T-helper 17 cell (primary cell): ENCODE measurements around the gene HSPA4. TPM values are rescaled to one million over a fixed set of nuclear protein-coding genes. Genes with fewer than 3 reads are reported as not detected.
A peak's percentile ranks its signal among the peaks of the same experiment; 100 is the strongest.
"Not testable (repeated sequence)": the region's sequence is repeated elsewhere in the genome, so short reads cannot be mapped to it uniquely, and the experiment has no call there.

Experiments used
- ATAC-seq: fragments of 150-1000 bp; cut with Tn5 transposase; 2 replicates; pipeline ENCODE4 v1.10.0; 2021; ENCODE audit warnings: mild to moderate bottlenecking, moderate library complexity
- DNase-seq, 3 donors: peaks; one replicate each; pipeline versions ENCODE4 v3.0.0 to v3.0.0-alpha.2; 2020 to 2021
- H3K9me3 ChIP-seq: one replicate; pipeline ENCODE4 v1.7.0; 2013; ENCODE audit warnings: low read length, mild to moderate bottlenecking; ENCODE audit not compliant: control insufficient read depth, poor library complexity, severe bottlenecking
- H3K27ac Mint-ChIP-seq: one replicate; pipeline ENCODE4 v1.8.0; 2022; ENCODE audit warnings: mild to moderate bottlenecking, moderate library complexity, mixed read lengths
- H3K27me3 Mint-ChIP-seq: one replicate; pipeline ENCODE4 v1.8.0; 2022; ENCODE audit warnings: mixed read lengths
- H3K36me3 Mint-ChIP-seq: one replicate; pipeline ENCODE4 v1.8.0; 2022; ENCODE audit warnings: low read depth, mixed read lengths
- H3K4me1 Mint-ChIP-seq: one replicate; pipeline ENCODE4 v1.8.0; 2022; ENCODE audit warnings: mild to moderate bottlenecking, mixed read lengths
- H3K4me3 Mint-ChIP-seq: one replicate; pipeline ENCODE4 v1.8.0; 2022; ENCODE audit warnings: mild to moderate bottlenecking, moderate library complexity, mixed read lengths
- total RNA-seq, 4 donors: library from RNA in 2 of 4; stranded (reverse) in 2 of 4; gene quantifications; one replicate each; pipeline ENCODE4 v1.2.3 and lab custom pipeline; 2022 to 2026

Gene HSPA4
- total RNA-seq, 2 donors from 2014 or later = 49.3 to 50.1 TPM

DNA sequence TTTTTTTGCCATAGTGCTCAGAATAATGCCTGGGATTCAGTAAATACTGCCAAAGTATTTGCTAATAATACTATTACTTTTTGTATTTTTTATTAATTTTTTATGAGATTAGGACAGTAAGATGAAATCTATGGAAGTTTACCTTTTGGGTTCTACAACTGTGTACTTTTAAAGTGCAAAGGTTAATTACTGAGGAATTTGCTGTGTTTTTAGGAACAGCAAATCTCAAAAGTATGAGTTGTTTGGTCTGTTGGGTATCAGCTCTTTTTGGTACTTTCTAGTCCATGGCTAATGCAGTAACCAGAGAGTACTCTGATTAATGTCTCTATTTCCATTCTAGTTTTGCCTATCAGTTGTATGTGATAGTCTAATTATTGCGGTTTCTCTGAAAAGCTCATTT, 5.1 kb downstream of the HSPA4 start:
- no peaks in the 10 kb centered on the region for H3K9me3 ChIP-seq
- no peaks in the 10 kb centered on the region for H3K36me3 Mint-ChIP-seq
- peaks cover 43% of the 10 kb centered on the region for H3K4me1 Mint-ChIP-seq
- ATAC-seq = no peak
- H3K27me3 Mint-ChIP-seq = no peaks in the 10 kb centered on the region
- no peak overlapping the region for H3K27ac Mint-ChIP-seq
- DNase-seq = no peak
- H3K4me3 Mint-ChIP-seq = no peak overlapping the region

DNA sequence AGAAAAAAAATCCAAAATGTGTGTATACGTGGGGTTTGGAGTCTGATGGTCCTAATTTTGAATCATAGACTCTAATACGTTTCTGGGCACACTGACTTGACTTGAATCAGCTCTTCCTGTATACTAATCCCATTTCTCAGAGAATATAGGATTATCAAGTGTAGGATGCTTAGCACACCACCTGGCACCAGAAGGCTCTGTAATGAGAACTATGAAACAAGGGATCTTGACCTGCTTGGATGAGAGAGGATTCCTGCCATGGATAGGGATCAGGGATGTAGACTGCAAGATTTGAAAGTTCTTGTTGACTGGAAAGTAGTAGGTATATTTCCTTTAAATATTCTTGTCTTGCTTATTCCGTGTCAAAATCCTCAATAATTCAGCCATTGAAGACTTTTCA, 7.8 kb downstream of the HSPA4 start:
- Mint-ChIP-seq H3K27me3 (no peaks in the 10 kb centered on the region), H3K4me1 (peaks cover 36% of the 10 kb centered on the region), H3K4me3 (no peak overlapping the region), H3K36me3 (no peaks in the 10 kb centered on the region), H3K27ac (peak overlapping the region; percentile 34)
- no peak for ATAC-seq
- no peaks in the 10 kb centered on the region for H3K9me3 ChIP-seq
- no peak for DNase-seq

DNA sequence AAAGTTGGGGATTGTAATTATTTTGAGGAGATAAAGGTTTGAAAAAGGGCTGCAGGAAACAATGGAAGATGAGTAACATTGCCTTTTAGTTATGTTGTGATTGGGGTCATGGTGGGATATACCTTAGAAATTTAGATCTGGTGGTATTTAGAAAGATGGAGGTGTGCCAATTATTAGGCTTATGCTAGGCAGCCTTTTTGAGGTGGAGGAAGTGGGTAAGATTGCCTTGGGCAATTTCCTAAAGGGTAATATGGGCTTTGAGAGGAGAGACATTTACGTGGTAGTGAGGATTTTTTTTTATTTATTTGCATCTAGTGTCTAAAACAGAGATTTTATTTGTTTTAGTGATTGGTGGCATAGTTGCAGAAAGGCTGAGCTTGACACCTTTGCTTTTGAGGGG, 10.5 kb downstream of the HSPA4 start:
- H3K4me1 Mint-ChIP-seq = peaks cover 25% of the 10 kb centered on the region
- H3K4me3 Mint-ChIP-seq = no peak overlapping the region

DNA sequence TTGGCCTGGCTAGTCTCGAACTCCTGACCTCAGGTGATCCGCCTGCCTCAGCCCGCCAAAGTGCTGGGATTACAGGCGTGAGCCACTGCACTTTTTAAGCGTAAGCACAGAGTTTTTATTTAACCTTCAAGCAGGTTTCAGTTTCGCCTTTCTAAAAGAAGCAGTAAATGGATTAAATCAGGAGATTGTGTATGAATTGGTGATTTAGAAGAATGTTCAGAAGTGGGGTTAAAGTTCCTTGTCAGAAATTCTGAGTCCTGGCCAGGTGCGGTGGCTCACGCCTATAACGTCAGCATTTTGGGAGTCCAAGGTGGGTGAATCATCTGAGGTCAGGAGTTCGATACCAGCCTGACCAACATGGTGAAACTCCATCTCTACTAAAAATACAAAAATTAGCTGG, 12.2 kb downstream of the HSPA4 start:
- Mint-ChIP-seq H3K4me3 (no peak overlapping the region), H3K27me3 (no peaks in the 10 kb centered on the region), H3K27ac (peak overlapping the region; percentile 16), H3K36me3 (peaks cover 11% of the 10 kb centered on the region), H3K4me1 (peaks cover 25% of the 10 kb centered on the region)
- ATAC-seq (no peak), DNase-seq (no peak)
- no peaks in the 10 kb centered on the region for H3K9me3 ChIP-seq

More for the DNA sequence above, 10.5 kb downstream of the HSPA4 start:
- no peaks in the 10 kb centered on the region for H3K27me3 Mint-ChIP-seq
- no peak for ATAC-seq
- peaks cover 3% of the 10 kb centered on the region for H3K36me3 Mint-ChIP-seq
- DNase-seq = no peak
- H3K9me3 ChIP-seq = no peaks in the 10 kb centered on the region
- no peak overlapping the region for H3K27ac Mint-ChIP-seq

DNA sequence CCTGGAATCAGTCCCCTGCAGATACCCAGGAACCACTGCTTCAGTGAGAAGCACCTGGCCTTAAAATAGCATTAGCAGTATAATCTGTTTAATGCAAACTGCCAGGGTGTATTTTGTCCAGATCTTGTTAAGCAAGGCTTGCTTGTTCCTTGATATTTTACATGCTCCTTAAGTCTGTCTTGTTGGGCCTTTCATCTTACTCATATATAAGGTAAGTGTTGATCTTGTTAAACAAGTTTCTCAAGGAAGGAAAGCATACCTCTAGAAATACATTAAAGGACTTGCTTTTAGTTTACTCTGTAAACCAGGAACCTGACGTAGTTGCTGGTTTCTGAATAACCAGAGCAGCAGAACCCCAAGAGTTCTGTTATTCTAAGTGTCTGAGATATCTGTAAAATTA, 13.7 kb downstream of the HSPA4 start:
- H3K4me1 Mint-ChIP-seq = peaks cover 22% of the 10 kb centered on the region
- no peaks in the 10 kb centered on the region for H3K27me3 Mint-ChIP-seq
- ATAC-seq (no peak), DNase-seq (no peak)
- no peak overlapping the region for H3K4me3 Mint-ChIP-seq
- H3K36me3 Mint-ChIP-seq = peaks cover 17% of the 10 kb centered on the region
- no peak overlapping the region for H3K27ac Mint-ChIP-seq
- H3K9me3 ChIP-seq = no peaks in the 10 kb centered on the region

DNA sequence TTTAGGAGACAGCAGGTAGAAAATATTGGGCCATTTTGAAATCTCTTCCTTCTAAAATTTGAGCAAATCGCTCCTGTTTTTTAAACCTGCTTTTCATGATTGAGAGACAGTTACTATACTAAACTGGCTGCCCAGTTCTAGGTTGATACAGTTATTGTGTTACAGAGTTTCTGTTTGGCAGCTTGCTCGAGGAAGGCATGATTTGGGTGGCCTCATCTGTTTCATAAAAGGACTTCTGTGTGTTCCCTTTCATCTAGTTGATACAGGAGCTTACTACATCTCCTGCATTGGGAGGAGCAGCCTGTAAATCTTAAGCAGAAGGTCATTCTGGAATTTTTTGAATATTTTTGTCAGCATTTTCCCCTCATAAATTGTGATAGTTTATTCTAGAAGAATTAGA, 14.2 kb downstream of the HSPA4 start:
- Mint-ChIP-seq H3K27ac (no peak overlapping the region), H3K36me3 (peaks cover 20% of the 10 kb centered on the region), H3K4me1 (peaks cover 22% of the 10 kb centered on the region), H3K27me3 (no peaks in the 10 kb centered on the region), H3K4me3 (no peak overlapping the region)
- DNase-seq = no peak
- H3K9me3 ChIP-seq = no peaks in the 10 kb centered on the region
- ATAC-seq = no peak

DNA sequence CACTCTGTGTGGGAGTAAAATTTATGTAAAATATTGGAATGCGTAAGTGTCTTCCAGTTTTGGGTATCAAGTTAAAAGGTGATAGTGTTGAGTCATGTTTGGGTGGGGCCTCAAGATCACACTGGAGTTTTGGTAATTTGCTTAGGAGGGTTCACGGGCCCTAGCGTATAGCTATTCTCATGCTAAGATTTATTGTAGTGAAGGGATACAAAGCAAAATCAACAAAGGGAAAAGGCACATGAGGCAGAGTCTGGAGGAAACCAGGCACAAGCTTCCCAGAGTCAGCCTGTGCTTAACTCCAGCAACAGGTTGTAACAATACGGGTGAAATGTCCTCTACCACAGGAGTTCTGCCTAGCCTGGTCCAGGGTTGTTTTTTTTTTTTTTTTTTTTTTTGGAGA, 20.2 kb downstream of the HSPA4 start:
- Mint-ChIP-seq H3K27ac (peak overlapping the region; percentile 37), H3K36me3 (peaks cover 24% of the 10 kb centered on the region), H3K27me3 (no peaks in the 10 kb centered on the region), H3K4me3 (no peak overlapping the region), H3K4me1 (peaks cover 15% of the 10 kb centered on the region)
- ATAC-seq (no peak), DNase-seq (no peak)
- H3K9me3 ChIP-seq = no peaks in the 10 kb centered on the region

DNA sequence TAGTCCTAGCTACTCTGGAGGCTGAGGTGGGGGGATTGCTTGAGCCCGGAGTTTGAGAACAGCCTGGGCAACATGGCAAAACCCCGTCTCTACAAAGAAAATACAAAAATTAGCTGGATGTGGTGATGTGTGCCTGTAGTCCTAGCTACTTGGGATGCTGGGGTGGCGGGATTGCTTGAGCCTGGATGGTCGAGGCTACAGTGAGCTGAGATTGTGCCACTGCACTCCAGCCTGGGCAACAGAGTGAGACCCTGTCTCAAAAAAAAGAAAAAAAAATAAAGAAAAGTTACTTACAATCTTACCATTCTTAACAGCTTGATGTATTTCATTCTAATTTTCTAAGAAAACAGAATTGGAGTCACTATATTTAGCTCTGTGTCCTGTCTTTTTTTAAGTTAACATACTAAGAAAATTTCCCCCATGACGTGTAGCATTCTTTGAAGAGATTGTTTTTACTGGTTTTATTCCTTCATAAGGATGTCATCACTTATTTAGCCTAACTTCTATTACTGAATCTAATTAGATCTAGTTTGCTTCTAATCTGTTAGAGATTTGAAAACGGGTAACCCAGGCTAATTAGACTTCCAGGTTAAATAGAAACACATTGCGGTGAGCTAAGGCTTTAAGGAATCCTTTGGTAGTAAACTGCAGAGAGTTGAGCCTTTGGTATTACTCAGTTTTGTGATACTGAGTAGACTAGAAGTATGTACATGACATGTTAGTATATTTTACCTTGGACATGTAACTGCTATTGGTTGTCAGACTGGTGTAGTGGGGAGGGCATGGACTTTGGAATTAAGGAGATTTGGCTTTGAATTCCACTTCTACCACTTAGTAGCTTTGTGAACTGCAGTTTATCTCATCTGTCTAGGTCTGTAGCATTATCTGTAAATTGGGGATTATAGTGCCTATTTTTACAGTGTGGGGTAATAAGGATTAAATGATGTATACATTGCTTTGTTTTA, 24.0 kb downstream of the HSPA4 start:
- peaks cover 12% of the 10 kb centered on the region for H3K36me3 Mint-ChIP-seq
- no peak overlapping the region for H3K27ac Mint-ChIP-seq
- ATAC-seq = no peak

DNA sequence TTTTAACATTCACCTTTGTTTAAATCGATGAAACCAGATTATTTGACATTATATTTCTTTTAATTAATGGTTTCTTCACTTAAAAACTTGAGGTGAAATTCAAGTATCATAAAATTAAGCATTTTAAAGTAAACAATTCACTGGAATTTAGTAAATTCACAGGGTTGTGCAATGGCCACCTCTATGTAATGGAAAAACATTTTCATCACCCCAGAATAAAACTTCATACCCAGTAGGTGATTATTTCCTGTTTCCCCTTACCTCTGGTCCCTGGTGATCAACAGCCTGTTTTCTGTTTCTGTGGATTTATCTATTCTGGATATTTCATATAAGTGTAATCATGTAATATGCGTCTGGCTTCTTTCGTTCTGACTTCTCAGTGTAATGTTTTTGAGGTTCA, 27.2 kb downstream of the HSPA4 start:
- Mint-ChIP-seq H3K27ac (peak overlapping the region; percentile 14), H3K36me3 (peaks cover 3% of the 10 kb centered on the region)
- ATAC-seq = no peak

More for the DNA sequence above, 24.0 kb downstream of the HSPA4 start:
- Mint-ChIP-seq H3K4me1 (peaks cover 17% of the 10 kb centered on the region), H3K27me3 (no peaks in the 10 kb centered on the region), H3K4me3 (no peak overlapping the region)
- no peak for DNase-seq
- no peaks in the 10 kb centered on the region for H3K9me3 ChIP-seq

DNA sequence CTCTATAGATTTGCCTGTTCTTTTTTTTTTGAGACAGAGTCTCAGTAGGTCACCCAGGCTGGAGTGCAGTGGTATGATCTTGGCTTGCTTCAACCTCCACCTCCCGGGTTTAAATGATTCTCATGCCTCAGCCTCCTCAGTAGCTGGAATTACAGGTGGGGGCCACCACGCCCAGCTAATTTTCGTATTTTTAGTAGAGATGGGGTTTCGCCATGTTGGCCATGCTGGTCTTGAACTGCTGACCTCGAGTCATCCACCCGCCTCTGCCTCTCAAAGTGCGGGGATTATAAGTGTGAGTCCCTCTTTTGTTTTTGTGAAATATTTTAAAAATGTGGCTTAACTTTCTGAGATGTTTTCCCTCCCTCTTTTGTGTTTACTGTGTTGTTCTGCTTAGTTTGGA, 29.2 kb downstream of the HSPA4 start:
- no peaks in the 10 kb centered on the region for H3K9me3 ChIP-seq
- Mint-ChIP-seq H3K4me3 (no peak overlapping the region), H3K4me1 (peaks cover 21% of the 10 kb centered on the region), H3K27me3 (no peaks in the 10 kb centered on the region), H3K36me3 (peaks cover 4% of the 10 kb centered on the region), H3K27ac (no peak overlapping the region)
- ATAC-seq (no peak), DNase-seq (no peak)

More for the DNA sequence above, 27.2 kb downstream of the HSPA4 start:
- Mint-ChIP-seq H3K27me3 (no peaks in the 10 kb centered on the region), H3K4me3 (no peak overlapping the region), H3K4me1 (peaks cover 21% of the 10 kb centered on the region)
- no peaks in the 10 kb centered on the region for H3K9me3 ChIP-seq
- no peak for DNase-seq

DNA sequence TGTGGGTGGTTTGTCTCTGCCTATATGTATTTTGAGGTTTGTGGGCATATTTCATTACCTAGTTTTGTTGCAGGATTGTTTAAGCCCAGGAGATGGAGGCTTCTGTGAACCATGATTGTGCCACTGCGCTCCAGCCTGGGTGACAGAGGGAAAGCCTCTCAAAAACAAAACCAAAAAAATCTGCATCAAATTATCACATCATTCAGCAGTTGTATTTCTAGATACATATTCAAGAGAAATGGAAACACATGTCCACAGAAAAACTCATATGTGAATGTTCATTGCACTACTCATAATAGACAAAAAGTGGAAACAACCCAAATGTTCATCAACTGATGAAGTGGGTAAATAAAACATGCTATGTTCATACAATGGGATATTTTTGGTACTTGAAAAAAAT, 29.9 kb downstream of the HSPA4 start:
- DNase-seq = no peak
- no peak for ATAC-seq
- peaks cover 7% of the 10 kb centered on the region for H3K36me3 Mint-ChIP-seq
- H3K4me3 Mint-ChIP-seq = no peak overlapping the region
- H3K9me3 ChIP-seq = no peaks in the 10 kb centered on the region
- H3K4me1 Mint-ChIP-seq = peaks cover 19% of the 10 kb centered on the region
- H3K27me3 Mint-ChIP-seq = no peaks in the 10 kb centered on the region
- H3K27ac Mint-ChIP-seq = no peak overlapping the region

DNA sequence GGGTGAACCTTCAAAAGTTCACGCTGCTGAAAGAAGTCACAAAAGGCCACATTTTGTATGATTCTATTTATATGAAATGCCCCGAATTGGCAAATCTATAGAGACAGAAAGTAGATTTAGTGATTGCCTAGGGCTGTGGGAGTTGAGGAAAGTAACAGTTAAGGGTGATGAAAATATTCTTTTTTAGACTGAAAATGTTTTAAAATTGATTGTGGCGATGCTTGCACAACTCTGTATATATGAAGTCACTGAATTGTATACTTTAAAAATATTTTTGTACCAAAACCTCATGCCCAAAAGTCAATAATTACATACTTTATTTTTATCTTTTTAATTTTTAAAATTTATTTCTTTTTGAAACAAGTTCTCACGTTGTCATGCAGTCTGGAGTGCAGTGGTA, 30.3 kb downstream of the HSPA4 start:
- no peaks in the 10 kb centered on the region for H3K9me3 ChIP-seq
- peaks cover 7% of the 10 kb centered on the region for H3K36me3 Mint-ChIP-seq
- peaks cover 19% of the 10 kb centered on the region for H3K4me1 Mint-ChIP-seq
- H3K4me3 Mint-ChIP-seq = no peak overlapping the region
- H3K27ac Mint-ChIP-seq = no peak overlapping the region
- H3K27me3 Mint-ChIP-seq = no peaks in the 10 kb centered on the region
- DNase-seq (no peak), ATAC-seq (no peak)

DNA sequence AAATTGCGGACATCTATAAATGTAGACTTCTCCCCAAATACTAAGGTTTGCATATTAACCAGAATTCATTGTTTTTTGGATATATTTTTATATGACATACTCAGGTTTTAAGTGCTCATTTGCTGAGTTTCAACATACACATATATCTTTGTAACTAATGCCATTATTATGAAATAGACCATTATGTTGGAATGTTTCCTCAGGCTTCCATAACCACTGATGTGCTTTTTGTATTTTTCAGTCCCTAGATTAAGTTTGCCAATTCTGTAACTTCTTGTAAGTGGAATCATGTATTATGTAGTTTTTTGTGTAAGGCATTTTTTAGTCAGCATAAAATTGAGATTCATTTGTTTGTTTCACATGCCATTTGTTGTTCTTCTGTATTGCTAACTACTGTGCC, 32.1 kb downstream of the HSPA4 start:
- Mint-ChIP-seq H3K4me3 (no peak overlapping the region), H3K36me3 (peaks cover 4% of the 10 kb centered on the region)
- no peak for DNase-seq

DNA sequence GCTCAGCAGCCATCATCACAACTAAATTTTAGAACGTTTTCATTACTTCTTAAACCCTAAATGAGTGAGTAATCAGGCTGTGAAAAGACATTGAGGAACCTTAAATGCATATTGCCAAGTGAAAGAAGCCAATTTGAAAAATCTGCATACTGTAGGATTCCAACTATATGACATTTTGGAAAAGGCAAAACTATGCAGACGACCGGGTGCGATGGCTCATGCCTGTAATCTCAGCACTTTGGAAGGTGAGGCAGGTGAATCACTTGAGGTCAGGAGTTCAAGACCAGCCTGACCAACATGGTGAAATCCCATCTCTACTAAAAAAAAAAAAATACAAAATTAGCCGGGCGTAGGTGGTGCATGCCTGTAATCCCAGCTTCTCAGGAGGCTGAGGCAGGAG, 33.4 kb downstream of the HSPA4 start:
- not testable (repeated sequence) for DNase-seq, H3K36me3 Mint-ChIP-seq, H3K27ac Mint-ChIP-seq, H3K27me3 Mint-ChIP-seq, ATAC-seq, H3K9me3 ChIP-seq, H3K4me3 Mint-ChIP-seq
- H3K4me1 Mint-ChIP-seq = peaks cover 12% of the 10 kb centered on the region

More for the DNA sequence above, 32.1 kb downstream of the HSPA4 start:
- no peaks in the 10 kb centered on the region for H3K9me3 ChIP-seq
- Mint-ChIP-seq H3K4me1 (peaks cover 15% of the 10 kb centered on the region), H3K27me3 (no peaks in the 10 kb centered on the region), H3K27ac (no peak overlapping the region)
- no peak for ATAC-seq
